ENCODE results near the gene STAG1. TPM values are rescaled to one million over a fixed set of nuclear protein-coding genes. Genes with fewer than 3 reads are reported as not detected.

STAG1 gene
- total RNA-seq, 1 experiment from 2014 or later, result 43.7 TPM

DNA sequence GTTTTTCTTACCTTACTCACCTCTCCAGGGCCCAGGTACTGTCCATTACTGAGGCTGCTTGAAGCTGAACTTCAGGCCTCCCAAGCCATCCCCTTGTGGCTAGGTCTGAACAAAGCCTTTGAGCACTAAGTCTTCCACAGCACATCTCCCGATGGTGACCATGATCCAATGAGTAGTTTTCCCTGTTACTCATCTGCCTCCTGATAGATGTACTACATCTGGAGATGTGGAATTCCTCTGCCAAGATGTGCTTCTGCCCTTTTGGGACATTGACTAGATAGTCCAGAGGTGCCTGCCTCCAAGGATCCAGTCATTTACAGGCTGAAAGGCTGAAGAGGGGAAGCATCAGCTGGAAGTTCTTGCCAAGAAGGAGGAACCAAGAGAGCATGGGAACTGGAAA, 37.8 kb upstream of the STAG1 start:
- POLR2A ChIA-PET, result no interaction called here
- TF ChIP-seq CTCF (IDR thresholded peaks at IDR 0.05), result no peak
- no peak for TF ChIP-seq TCF7L2 (IDR thresholded peaks at IDR 0.05; ENCODE audit: low read depth, low read length)
- no peak for TF ChIP-seq POLR2AphosphoS5 (IDR thresholded peaks at IDR 0.05; ENCODE audit: low read depth, low read length)
- TF ChIP-seq SIN3A (IDR thresholded peaks at IDR 0.05; ENCODE audit: borderline replicate concordance, insufficient read depth, low read depth, low read length), result no peak
- no peak for TF ChIP-seq REST (IDR thresholded peaks at IDR 0.05; ENCODE audit: insufficient read depth in 1 of 2, low read depth in 2 of 2, low read length in 1 of 2)
- DNase-seq (ENCODE audit: low read depth, low spot score) (no peak), ATAC-seq (no peak)
- no peak overlapping the region for H3K27ac ChIP-seq (ENCODE audit: low read length)
- in situ Hi-C loops (cut with HindIII; ENCODE audit: low pct_unique_long_range_greater_than_20kb, low sequenced_read_pairs) (no loop called here), intact Hi-C loops (cut with micrococcal nuclease; ENCODE audit: unreplicated experiment) (no loop called here)
- 0 out of 2 replicates have a peak, but pooled peaks cover 3% of the 10 kb centered on the region for H3K4me1 ChIP-seq (ENCODE audit: control insufficient read depth, insufficient read depth, low read length)
- no peak overlapping the region for H3K4me3 ChIP-seq (ENCODE audit: low read depth in 2 of 2, low read length in 2 of 2)
- no TSS peak for BruUV-seq (replicated peaks)
- H3K36me3 ChIP-seq (ENCODE audit: control insufficient read depth, insufficient read depth, low read length), result no peaks in the 10 kb centered on the region
- CTCF ChIA-PET, result no interaction called here
- no peaks in the 10 kb centered on the region for H3K9me3 ChIP-seq (ENCODE audit: control insufficient read depth, insufficient read depth, low read depth, low read length)
- H3K27me3 ChIP-seq (ENCODE audit: control insufficient read depth, insufficient read depth, low read length), result no peaks in the 10 kb centered on the region

DNA sequence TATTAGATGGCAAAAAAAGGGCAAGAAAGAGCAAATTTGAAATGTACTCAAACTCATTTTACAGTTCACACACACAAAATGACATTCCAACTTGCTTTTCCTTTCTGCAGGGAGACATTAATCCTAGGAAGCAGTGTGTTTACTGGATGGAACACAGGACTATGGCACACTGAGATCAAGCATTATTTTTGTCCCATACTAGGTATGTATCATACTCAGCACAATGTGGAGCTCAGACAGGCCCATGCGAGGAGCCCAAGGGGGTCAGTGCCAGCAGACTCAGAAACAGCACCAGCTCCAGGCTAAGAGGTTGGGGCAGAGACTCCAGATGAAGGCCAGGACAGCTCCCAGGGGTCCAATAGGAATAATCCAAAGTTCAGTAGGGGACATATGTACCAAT, 36.0 kb upstream of the STAG1 start:
- CTCF ChIA-PET, result no interaction called here
- POLR2A ChIA-PET, result no interaction called here
- intact Hi-C loops (cut with micrococcal nuclease; ENCODE audit: unreplicated experiment), result no loop called here
- H3K4me1 ChIP-seq (ENCODE audit: control insufficient read depth, insufficient read depth, low read length), result peaks cover 5% of the 10 kb centered on the region; the same call in 1 of the 2 replicates
- no peak for TF ChIP-seq SIN3A (IDR thresholded peaks at IDR 0.05; ENCODE audit: borderline replicate concordance, insufficient read depth, low read depth, low read length)
- no peak for TF ChIP-seq POLR2AphosphoS5 (IDR thresholded peaks at IDR 0.05; ENCODE audit: low read depth, low read length)
- no peak for TF ChIP-seq TCF7L2 (IDR thresholded peaks at IDR 0.05; ENCODE audit: low read depth, low read length)
- no peak for TF ChIP-seq REST (IDR thresholded peaks at IDR 0.05; ENCODE audit: insufficient read depth in 1 of 2, low read depth in 2 of 2, low read length in 1 of 2)
- TF ChIP-seq CTCF (IDR thresholded peaks at IDR 0.05), result no peak
- H3K36me3 ChIP-seq (ENCODE audit: control insufficient read depth, insufficient read depth, low read length), result no peaks in the 10 kb centered on the region
- DNase-seq (ENCODE audit: low read depth, low spot score) (no peak), ATAC-seq (no peak)
- in situ Hi-C loops (cut with HindIII; ENCODE audit: low pct_unique_long_range_greater_than_20kb, low sequenced_read_pairs), result no loop called here
- no peak overlapping the region for H3K4me3 ChIP-seq (ENCODE audit: low read depth in 2 of 2, low read length in 2 of 2)
- no peaks in the 10 kb centered on the region for H3K9me3 ChIP-seq (ENCODE audit: control insufficient read depth, insufficient read depth, low read depth, low read length)
- no TSS peak for BruUV-seq (replicated peaks)
- H3K27ac ChIP-seq (ENCODE audit: low read length), result no peak overlapping the region
- H3K27me3 ChIP-seq (ENCODE audit: control insufficient read depth, insufficient read depth, low read length), result no peaks in the 10 kb centered on the region

Measured in Panc1 (cell line).